NCI-H1417 (cell line): ENCODE measurements around the gene CYP1A1.
A peak's percentile ranks its signal among the peaks of the same experiment; 100 is the strongest.

Experiments used
- DNase-seq, 3 experiments: peaks; one replicate each; lab custom pipeline; 2025; lab: John Stamatoyannopoulos, UW

The CYP1A1 gene, protein sequence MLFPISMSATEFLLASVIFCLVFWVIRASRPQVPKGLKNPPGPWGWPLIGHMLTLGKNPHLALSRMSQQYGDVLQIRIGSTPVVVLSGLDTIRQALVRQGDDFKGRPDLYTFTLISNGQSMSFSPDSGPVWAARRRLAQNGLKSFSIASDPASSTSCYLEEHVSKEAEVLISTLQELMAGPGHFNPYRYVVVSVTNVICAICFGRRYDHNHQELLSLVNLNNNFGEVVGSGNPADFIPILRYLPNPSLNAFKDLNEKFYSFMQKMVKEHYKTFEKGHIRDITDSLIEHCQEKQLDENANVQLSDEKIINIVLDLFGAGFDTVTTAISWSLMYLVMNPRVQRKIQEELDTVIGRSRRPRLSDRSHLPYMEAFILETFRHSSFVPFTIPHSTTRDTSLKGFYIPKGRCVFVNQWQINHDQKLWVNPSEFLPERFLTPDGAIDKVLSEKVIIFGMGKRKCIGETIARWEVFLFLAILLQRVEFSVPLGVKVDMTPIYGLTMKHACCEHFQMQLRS

DNA sequence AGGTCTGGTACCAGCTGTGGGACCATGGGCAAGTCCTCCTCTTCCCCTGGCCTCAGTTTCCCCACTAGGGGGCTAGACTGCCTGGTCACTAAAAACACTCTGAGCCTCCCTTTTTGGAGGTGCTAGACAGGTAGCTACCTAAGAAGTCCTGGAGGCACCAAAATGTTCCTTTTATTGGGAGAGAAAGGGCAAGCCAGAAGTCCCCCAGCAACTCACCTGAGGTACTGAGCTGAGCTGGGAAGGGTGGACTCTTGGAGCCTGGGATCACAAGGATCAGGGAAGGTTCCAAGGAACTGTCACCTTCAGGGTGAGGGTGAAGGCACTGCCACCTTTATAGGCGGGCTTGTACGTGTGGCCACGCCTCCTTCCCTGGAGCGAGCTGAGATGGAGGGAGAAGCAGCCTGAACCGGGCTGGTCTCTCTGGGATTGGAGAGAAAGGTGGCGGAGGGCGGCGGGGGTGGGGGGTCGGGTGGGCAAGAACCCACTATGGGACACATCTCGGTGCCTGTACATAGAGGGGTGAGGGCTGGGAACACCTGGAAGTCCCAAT is at the start of gene CYP1A1:
CYP1A1 (minus strand) TSS at position 304 of the 550 bp plus-strand sequence. CDS start 2,431 bp downstream, outside the sequence.
- DNase-seq = peak; percentile 39 to 54 (median 51)

DNA sequence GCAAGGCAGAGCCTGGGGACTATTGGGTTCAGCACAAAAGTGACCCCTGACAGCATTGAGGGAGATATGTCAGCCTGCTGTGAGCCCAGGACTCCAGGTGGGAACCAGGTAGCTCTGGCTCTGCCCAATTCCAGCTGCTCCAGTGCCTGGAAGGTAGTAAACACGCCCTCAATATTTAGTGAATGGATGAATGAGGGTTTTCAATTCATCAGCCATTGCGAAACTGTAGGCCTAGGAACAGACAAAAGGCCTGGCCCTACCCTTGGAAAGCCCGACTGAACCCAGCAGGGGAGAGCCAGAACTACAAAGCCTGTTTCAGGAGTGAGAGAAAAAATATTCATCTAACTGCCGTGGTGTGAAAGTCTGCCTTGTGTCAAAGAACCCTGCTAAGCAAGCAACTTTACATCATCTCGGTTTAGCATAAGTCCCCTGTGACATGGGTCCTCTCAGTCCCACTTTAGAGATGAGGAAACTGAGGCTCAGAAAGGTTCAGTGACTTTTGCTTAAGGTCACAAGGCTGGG is 48.5 kb upstream of the CYP1A1 start:
- DNase-seq = peak in 1 of 3 experiments; percentile 46

DNA sequence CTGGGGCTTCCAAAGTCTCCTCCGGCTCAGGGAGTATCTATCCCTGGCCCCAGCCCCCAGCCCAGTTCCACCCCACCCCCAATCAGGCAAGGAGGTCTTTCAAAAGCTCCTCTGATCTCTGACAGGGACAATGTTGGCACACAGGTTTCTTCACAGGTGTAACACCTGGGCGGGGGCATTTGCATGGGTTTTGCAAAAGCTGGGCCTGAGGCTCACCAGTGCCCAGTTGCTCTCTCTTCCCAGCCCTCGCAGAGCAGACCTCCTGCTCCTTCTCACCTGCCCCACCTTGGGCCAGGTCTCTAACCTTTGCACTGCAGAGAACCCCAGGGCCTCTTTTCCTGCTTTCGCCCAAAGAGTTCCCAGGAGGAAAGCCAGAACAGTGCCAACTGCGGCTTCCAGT is 48.0 kb upstream of the CYP1A1 start:
- DNase-seq = no peak

DNA sequence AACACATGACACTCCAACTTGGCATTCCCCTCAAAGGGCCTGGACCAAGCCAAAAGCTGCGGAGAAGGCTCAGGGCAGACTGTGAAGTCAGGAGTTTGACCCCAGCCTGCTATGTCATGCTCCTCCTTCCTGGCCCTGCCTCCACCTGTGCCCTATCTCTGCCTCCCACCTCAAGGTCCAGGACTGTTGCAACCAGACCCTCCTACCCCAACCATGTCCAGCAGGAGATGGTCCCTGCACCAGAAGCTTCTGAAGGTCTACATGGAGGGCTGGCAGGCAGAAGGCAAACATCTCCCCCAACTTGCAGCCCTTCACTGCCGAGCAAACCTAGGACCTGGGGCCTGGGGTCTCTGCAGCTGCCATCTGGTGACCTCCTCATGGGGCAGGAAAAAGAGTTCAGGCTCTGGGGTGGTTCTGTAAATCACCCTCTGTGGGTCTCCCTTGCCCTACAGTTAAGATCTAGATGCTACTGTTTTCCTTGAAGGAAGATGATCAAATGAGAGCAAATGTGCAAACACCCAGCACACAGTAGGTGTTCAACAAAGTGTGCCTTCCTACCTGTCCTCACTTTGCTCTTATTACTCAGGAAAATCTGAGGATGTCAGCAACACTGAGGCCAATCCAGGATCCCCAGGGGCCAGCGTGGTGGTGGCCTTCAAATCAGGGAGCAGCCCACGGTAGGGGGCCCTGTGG is 45.0 kb upstream of the CYP1A1 start:
- DNase-seq = no peak

DNA sequence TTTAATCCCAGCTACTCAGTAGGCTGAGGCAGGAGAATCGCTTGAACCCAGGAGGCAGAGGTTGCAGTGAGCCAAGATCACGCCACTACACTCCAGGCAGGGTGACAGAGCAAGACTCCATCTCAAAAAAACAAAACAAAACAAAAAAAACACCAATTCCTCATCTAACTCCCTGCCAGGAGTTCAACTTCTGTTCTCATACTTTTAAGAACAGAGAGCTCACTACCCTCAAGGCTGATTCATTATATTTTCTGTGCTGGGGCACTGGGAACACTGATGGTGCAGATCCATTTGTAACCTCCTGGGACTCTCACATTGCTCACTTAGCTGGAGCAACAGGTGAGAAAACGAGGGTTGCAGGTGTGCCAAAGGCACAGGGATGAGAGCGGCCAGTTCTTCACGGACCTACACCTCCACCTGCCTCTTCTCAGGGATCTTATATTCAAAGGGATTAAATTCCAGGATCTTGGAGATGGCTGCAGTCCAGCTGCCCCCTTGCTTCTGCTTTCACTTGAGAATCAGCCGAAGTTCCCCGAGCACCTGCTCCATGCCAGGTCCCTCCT is 44.2 kb upstream of the CYP1A1 start:
- no peak for DNase-seq

DNA sequence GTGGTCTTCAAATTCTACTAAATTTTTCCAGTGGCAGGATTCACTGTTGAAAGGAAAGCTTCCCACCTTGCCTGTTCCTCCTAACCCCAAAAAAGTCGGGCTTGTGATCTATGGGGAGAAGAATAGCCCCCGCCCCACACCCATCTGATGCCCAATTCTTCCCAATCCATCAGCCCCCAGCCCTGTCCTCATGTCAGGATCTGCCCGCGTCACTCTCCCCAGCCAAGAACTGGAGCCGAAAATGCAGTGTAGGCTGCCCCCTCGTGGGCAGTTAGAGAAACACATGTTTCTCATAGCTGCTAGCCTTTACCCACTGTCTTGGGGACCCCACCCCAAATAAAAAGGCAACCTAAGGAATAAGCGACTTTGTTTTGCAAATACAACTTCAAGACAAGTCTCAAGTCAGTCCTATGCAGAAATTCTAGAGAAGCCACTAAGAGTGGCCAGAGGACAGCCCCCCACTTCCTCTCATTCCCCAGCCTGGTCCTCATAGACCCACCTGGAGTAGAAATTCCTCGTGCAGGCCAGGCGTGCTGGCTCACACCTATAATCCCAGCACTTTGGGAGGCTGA is 43.5 kb upstream of the CYP1A1 start:
- DNase-seq = peak; percentile 55 to 82 (median 65)

DNA sequence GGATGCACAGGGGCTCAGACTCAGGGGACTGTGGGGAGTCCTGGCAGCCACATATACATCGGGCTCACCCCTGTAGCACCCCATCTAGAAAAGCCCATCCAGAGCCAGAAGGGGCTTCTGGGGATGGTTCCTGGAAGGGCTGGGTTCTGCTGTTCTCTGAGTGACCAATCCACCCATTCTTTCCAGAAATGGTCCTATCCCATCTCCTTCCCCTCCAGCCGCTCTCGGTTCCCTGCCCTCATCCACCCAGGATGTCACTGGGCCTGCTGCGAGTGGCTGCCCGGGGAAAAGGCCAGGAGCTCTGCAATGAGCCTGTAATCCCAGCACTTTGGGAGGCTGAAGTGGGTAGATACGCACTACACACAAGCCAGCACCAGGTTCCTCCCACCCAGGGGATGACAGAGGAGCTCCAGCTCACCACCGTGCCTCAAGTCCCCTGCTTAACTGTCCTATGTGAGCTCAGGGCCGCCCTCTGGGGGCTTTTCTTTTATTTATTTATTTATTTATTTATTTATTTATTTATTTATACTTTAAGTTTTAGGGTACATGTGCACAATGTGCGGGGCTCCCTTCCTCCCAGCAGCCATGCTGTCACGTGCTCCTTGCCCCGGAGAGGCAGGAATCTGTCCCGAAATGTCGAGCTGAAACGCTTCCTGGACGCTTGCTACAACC is 42.9 kb upstream of the CYP1A1 start:
- peak in 1 of 3 experiments; percentile 64 for DNase-seq

DNA sequence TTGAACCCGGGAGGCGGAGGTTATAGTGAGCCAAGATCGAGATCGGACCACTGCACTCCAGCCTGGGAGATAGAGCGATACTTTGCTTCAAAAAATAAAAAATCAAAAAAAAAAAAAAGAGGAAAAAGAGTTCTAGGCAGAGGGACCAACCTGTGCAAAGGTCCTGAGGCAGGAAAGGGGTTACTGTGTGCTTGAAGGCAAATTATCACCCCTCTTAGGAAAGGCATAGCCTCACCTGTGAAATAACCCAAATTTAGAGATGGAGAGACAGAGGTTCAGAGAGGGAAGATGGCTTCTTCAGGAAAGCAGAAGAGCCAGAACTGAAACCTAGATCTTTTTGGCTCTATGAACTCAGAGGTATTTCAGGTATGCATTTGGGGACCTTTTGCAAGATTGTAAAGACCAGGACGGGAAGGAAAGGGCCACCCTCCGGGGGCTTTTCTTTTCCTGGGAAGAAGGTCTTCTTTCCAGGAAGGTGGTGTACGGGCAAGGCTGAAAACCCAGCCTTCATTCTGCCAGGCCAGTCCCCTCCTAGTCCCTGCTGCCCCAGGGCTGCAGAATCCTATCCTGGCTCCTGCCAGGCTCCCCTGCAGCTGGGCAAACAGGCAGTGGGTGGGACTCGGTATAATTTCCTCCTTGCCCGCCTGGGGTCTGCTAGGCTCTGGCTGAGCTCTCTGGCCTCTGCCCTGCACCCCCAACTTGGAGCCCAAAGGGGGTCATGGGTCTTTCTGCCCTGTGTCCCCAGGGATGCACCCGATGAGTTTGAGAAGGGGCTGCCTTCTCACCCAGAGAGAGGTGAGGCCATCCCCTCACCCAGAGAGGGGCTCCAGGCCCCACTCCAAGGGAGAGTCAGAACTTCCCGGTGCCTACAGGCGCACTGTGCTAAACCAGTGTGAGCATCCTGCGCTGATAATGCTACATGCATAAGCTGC is 42.1 kb upstream of the CYP1A1 start:
- no peak for DNase-seq

DNA sequence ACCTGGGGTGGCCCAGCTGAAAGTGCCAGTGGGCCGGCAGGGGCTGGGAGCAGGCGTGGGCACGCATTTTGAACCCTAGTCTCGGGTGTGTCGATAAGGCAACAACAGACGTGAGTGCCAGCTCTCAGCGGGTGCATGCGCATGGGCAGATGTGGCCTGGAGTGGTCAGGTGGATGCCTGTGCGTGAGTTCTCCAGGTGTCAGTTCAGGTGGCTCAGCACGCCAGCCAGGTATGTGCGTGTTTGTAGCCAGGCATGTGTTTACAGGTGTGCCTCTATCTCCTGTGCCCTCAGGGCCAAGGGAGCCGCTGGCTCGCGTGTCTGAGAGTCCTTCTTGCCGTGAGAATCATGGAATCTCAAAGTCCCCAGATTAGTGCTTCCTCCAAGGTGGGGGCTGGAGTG is 38.1 kb upstream of the CYP1A1 start:
- DNase-seq = peak; percentile 8 to 71 (median 51)

DNA sequence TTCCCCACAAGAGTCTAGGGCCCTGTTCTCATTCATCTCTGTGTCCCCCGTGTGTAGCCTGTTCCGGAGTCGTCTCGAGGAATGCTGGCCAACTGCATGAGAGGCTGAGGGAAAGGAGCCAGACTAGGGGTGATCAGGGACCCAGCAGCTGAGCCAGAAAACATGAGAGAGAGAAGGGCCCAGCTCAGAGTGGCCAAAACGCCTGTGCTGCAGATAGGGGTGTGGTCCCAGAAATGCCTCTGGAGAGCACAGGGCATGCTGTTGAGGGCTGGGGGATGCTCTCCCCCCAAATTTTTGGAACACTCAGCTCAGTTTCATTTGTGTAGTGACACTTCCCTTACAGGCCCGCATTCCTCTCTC is 37.4 kb upstream of the CYP1A1 start:
- DNase-seq = no peak

DNA sequence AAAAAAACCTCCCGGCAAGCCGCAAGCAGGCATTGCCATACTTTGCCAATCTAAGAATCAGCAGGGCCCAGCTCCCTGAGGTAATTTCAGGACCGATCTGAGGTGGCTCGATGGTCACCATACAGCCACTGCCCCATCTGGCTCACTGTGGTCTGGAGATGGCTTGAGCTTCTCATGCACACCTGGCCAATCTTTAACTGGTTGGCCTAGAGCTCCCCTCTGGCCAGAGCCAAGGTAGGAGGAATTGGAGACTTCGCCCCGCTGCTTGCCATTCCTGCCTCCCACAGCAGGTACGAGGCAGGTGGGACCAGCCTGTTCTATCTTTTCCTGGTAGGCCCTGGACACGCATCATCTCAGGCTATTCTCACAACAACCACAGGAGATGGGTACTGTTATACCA is 33.4 kb upstream of the CYP1A1 start:
- no peak for DNase-seq

DNA sequence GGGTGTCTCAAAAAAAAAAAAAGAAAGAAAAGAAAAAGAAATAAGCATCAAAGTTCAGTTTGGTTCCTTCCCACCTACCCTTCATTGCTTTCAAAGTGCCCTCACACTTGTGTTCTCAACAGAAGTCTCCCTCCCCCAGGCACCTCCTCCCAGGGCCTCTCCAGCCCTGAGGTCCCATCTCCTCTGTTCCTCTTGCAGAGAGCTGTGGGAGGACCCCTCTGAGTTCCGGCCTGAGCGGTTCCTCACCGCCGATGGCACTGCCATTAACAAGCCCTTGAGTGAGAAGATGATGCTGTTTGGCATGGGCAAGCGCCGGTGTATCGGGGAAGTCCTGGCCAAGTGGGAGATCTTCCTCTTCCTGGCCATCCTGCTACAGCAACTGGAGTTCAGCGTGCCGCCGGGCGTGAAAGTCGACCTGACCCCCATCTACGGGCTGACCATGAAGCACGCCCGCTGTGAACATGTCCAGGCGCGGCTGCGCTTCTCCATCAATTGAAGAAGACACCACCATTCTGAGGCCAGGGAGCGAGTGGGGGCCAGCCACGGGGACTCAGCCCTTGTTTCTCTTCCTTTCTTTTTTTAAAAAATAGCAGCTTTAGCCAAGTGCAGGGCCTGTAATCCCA is 29.4 kb upstream of the CYP1A1 start:
- no peak for DNase-seq

DNA sequence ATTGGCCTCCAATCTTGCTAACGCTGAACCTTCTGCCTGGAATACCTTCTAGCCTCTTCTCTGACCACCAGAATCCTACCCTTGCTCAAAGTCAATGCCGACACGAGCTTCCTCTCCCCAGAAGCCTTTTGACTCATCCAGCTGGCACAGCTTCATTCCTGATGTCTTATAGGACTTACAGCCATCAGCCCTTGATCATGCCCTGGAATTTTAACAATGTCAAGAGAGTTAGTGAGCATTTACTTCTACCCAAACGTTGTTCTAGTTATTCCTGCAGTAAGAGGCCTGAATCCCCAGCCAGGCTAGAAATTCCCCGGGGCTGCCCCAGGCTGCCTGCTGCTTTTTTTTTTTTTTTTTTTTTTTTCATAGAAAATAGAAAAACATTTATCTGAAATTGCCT is 27.2 kb upstream of the CYP1A1 start:
- DNase-seq = no peak

DNA sequence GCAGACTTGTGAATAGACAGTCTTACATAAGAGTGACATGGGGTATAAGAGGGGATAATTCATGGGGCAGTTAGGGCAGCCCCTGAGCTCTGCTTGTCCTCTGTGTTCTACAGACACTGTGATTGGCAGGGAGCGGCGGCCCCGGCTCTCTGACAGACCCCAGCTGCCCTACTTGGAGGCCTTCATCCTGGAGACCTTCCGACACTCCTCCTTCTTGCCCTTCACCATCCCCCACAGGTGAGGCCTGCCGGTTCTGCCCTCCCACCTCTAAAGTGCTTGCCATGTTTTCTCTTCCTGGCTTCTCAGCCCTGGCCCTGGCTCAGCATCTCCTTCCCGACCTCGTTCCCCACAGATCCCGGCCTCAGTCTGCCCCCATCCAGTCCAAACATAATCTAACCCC is 26.7 kb upstream of the CYP1A1 start:
- DNase-seq = no peak

DNA sequence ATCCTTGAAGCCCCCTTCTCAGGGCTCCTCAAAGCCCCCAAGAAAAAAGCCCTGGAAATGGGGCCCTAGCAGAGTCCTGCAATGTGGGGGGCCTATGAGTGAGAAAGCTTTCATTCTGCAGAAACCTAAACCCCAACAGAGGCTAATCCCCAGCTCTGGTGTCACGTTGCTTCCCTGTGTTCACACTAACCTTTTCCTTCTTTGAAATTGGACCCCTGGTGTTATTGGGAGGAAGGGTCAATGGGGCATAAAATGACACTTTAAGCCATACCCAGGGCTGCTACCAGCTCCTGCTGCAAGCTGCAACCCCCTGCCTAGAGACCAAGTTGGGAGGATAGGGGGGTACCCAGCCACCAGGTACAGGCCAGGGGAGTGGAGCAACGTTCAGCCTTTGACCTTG is 25.4 kb upstream of the CYP1A1 start:
- no peak for DNase-seq

DNA sequence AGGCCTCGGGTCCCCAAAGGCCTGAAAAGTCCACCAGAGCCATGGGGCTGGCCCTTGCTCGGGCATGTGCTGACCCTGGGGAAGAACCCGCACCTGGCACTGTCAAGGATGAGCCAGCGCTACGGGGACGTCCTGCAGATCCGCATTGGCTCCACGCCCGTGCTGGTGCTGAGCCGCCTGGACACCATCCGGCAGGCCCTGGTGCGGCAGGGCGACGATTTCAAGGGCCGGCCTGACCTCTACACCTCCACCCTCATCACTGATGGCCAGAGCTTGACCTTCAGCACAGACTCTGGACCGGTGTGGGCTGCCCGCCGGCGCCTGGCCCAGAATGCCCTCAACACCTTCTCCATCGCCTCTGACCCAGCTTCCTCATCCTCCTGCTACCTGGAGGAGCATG is 24.5 kb upstream of the CYP1A1 start:
- DNase-seq = no peak

DNA sequence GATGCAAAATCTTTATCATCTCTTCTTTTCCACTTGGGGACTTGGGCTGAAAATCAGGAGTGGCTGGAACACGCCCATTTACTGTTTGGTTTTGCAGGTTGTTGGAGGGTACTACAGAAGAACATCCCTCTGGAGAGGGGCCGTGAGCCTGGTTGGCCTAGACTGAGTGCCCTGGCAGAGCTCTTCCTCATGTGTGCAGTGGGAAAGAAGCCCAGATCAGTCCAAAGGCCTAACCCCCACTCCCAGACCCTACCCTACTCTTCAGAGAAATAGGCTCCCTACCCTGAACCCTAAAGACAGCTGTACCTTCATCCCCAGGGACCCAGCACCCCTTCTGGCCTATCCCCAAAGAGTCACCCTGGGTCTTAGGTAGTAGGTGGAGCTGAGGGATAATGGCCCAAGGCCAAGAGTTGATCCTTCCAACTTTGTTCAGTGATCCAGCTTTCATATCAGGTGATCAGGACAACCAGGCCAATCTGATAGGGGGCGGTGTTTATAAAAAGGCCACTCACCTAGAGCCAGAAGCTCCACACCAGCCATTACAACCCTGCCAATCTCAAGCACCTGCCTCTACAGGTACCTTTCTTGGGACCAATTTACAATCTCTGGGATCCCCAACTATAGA is 23.1 kb upstream of the CYP1A1 start, which contains the start of gene CYP1A2:
CYP1A2 (plus strand) TSS at position 524 of the 625 bp plus-strand sequence. CDS start 894 bp downstream, outside the sequence.
- DNase-seq = no peak

DNA sequence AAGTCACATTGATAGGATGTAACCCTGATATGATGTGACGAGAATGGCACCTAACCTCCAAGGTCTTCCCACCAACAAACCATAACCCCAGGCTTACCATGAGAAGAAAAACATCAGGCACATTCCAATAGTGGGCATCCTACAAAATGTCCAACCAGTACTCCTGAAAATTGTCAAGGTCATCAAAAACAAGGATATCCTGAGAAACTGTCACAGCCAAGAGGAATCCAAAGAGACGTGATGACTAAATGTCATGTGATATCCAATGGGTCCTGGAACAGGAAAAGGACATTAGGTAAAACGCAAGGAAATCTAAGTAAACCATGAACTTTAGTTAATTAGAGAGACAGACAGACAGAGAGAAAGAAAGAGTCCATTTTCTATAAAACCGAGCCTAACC is 21.1 kb upstream of the CYP1A1 start:
- no peak for DNase-seq

DNA sequence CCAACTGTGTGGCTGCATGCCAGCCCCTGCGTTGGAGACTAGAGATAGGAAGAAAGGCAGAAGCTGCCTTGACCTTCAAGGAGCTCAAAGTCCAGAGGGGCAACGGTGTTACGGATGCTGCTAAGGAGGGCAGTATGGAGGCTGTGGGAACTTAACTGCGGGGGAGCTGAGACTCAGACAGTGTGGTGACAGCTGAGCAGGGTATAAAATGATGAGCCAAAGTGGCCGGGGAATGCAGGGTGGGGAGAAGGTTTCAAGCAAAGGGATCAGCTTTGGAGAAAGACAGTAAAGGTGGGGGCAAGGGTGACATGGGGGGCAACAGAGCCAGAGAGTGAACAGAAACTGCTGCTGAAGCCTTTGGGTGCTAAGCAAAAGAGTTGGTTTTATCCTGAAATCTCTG is 17.1 kb upstream of the CYP1A1 start:
- DNase-seq = no peak
